Measurements from ENCODE around the gene SPTBN5. TPM values are rescaled to one million over a fixed set of nuclear protein-coding genes. Genes with fewer than 3 reads are reported as not detected.

SPTBN5 gene
- total and polyA plus RNA-seq, 2 experiments from 2014 or later, result 0.57 to 1.1 TPM

GRCh38 chr15:41933771-41934170 lies 39.9 kb upstream of the SPTBN5 start (continued):
- TF ChIP-seq ZNF462 (CRISPR knock-in tag; IDR thresholded peaks at IDR 0.05), result no peak

- peaks cover 4% of the 10 kb centered on the region; the same call in 1 of the 2 replicates for H3K79me2 ChIP-seq (replicated peaks; ENCODE audit: insufficient read depth)
- no peak overlapping the region for H2AFZ ChIP-seq
- Mint-ChIP-seq H3K27ac (peak overlapping the region; percentile 74), H3K4me1 (peaks cover 43% of the 10 kb centered on the region), H3K9me3 (no peaks in the 10 kb centered on the region; the same call in 2 of the 3 replicates), H3K36me3 (ENCODE audit: low read depth) (peaks cover 6% of the 10 kb centered on the region; the same call in 2 of the 3 replicates), H3K27me3 (ENCODE audit: insufficient read depth, low read depth, poor library complexity) (peaks cover 12% of the 10 kb centered on the region), H3K4me3 (no peak overlapping the region)
- H3K4me2 ChIP-seq, result no peak overlapping the region
- H3K9me2 ChIP-seq (ENCODE audit: insufficient read depth), result no peaks in the 10 kb centered on the region
- no peaks in the 10 kb centered on the region for H3K27me3 ChIP-seq (ENCODE audit: insufficient read depth)
- DNase-seq (ENCODE audit: low spot score), result no peak
- H3K27ac ChIP-seq (ENCODE audit: low read depth), result 0 out of 2 replicates have a peak overlapping the region, but pooled peaks have one; percentile 52
- H3F3A ChIP-seq (replicated peaks; ENCODE audit: low read depth), result 0 out of 2 replicates have a peak, but pooled peaks cover 4% of the 10 kb centered on the region
- H3K4me3 ChIP-seq, result no peak overlapping the region
- TF ChIP-seq ETS1 (IDR thresholded peaks at IDR 0.05) (no peak), REST (IDR thresholded peaks at IDR 0.05; ENCODE audit: unreplicated experiment) (no peak), EZH2phosphoT487 (IDR thresholded peaks at IDR 0.05; ENCODE audit: unreplicated experiment) (no peak), CTCF (conservative IDR thresholded peaks at IDR 0.05; ENCODE audit: low read depth in 2 of 2) (no peak), STAT1 (IDR thresholded peaks at IDR 0.05; ENCODE audit: unreplicated experiment) (no peak), JUNB (IDR thresholded peaks at IDR 0.05; ENCODE audit: unreplicated experiment) (no peak), EZH2 (IDR thresholded peaks at IDR 0.05; ENCODE audit: low read depth, unreplicated experiment) (no peak)
- peaks cover 18% of the 10 kb centered on the region for H3K4me1 ChIP-seq (ENCODE audit: insufficient read depth)
- ATAC-seq, result no peak
- peaks cover 9% of the 10 kb centered on the region for H4K20me1 ChIP-seq (replicated peaks; ENCODE audit: insufficient read depth)
- H3K36me3 ChIP-seq (ENCODE audit: insufficient read depth), result 0 out of 2 replicates have a peak, but pooled peaks cover 4% of the 10 kb centered on the region
Measured at GRCh38 chr15:41933326-41933725, 39.5 kb upstream of the SPTBN5 start.
